HG03066 (cell line): ENCODE results near the gene CCDC97.

Experiments
- ATAC-seq: cut with Tn5 transposase; IDR thresholded peaks from one replicate; pipeline ENCODE4 v1.9.1; 2021; ENCODE audit warnings: low read depth; ENCODE audit not compliant: unreplicated experiment

Gene CCDC97

DNA sequence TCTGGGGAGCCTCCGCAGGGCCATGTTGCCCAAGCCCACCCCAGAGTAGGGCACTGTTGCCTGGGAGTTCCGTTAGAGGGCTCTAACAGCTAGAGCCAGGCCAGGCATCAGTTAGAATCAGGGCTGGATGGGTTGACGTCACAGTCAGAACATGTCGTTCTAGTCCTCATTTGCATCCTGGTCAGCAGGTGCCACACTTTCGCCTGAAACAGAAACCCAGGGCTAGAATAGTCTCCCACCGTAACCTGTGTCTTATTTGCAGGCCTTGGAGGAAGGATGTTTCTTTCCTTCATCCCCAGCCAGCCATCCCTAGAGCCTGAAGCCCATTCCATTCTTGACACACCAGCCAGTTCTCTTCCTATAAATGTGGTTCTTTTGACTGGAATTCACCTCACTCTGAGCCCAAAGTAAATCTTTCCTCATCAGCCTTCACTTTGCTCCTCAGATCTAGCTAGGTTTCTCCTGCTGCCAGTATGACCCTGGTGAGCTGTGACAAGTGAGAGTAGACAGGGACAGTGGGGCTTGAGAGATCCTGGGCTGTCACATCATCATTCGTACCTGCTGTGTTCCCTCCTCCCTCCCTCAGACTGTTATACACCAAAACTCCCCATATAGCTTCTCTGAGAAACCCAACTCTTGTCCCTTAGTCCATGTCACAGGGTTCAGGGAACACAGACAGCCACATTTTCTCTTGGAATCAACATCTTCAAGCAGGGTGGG is 12.2 kb upstream of the CCDC97 start:
- peak; percentile 87 for ATAC-seq

DNA sequence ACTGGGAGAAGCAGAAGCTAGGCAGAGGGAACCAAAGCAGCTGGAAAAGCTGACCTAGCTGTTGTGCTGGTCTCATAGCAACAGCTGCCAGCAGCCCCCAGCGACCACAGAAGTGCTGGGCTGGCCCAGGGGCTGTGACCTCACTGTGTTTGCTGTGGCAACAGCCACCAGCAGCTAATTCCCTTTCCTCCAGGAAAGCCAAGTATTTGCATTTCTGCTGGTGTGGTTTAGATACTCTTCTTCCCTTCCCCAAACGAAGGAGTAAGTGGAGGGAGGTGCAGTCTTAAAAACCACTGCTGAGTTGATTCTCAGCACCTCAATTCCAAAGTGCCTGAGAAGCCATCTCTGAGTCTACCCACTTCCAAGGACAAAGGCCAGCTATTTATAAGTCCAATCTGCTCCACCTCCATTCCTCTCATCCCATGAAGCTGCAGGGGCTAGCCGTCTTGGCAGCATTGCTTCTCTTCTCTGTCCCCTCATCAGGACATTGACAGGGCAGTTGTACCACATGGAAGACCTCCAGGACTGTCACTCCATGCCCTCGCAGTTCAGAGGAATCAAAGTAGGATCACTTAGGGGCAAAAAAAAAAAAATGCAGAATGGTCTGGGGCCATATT is 11.5 kb upstream of the CCDC97 start:
- ATAC-seq: no peak

DNA sequence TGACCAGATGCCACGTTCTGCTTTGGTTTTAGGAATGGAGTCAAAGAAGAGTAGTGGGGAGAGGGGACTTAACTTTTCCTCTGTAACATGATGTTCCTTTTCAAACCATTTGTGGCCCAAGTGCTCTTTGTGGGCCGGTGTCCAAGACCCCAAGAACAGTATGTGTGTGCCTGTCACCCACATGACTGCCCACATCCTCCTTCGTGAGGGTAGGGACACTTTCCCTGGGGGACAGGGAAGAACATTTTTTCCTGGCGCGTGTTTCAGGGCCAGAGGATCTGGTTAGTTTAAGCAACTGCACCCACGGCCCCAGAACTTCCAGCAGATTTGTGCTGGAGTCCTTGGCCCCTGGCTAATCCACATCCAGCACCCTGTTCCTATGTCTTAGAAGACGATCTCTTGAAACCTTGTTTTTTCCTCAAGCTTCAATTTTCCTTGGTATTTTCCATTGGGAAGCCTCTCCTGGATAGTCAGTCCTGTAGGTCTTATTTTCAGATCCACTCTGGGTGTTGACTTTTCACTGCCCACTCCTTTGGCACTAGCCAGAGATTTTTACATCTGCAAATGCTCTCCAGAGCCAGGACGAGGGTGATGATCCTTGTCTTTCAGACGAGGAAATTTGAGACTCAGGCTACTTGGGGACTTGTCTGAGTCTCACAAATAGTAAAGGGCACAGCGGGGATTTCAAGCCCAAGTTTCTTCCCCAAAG is 10.8 kb upstream of the CCDC97 start:
- ATAC-seq: no peak

DNA sequence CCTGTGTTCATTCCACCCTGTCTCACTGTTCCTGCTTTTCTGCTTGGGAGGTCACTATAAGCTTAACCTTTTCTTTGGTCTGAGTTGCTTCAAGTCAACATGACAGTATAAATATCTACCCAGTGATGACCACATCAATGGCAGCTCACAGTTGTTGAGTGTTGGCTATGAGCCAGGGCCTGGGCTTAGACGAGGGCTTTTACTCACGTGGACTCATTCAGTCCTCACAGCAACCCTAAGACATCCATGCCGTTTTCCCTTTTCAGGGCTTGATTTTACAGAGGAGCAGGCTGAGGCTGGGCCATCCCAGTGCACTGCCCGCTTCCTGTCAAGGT is 10.2 kb upstream of the CCDC97 start:
- ATAC-seq: no peak

DNA sequence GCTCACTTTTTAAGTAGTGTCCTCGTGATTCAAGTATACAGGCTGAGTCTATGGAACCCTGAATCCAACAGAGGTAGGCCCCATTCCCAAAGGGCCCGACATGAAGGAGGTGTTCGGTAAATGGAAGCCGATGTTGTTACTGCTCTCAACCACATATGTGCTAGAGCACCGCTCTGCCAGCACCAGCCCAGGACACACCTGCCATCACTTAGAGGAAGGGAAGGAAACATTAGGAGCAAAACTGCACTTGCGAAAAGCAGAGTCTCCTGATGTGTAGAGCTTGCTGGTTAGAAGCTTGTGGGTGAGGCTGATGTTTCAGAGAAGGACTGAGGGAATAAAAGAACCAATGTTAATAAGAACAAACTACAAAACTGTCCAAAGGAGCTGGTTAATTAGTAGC is 9.4 kb upstream of the CCDC97 start:
- no peak for ATAC-seq

DNA sequence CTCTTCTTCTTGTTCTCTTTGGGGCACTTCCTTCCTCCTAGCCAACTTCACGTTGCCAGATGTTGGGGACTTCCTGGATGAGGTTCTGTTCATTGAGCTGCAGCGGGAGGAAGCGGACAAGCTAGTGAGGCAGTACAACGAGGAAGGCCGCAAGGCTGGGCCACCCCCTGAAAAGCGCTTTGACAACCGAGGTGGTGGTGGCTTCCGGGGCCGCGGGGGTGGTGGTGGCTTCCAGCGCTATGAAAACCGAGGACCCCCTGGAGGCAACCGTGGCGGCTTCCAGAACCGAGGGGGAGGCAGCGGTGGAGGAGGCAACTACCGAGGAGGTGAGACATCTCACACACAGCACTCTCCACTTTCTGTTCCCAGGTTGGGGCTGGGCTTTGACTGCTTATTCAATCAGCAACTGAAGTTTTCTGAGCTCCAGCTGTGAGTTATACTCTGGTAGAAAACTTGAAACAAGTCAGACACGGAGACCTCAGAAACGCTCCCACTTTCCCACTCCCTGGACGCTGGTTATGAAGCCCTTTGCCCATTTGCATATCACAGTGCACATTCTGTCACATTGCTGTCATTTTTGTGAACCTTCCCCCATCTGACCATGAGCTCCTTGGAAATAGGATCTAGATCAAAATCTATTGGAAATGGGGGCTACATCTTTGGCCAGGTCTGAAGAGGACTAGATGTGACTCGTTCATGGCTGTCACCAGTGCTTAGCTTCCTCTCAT is 7.2 kb upstream of the CCDC97 start:
- peak; percentile 39 for ATAC-seq

DNA sequence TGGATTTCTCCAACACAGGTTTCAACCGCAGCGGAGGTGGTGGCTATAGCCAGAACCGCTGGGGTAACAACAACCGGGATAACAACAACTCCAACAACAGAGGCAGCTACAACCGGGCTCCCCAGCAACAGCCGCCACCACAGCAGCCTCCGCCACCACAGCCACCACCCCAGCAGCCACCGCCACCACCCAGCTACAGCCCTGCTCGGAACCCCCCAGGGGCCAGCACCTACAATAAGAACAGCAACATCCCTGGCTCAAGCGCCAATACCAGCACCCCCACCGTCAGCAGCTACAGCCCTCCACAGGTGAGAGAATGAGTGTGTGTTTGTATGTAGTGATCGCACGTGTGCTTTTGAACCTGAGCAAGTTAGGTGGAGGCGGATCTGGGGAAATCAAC is 6.0 kb upstream of the CCDC97 start:
- no peak for ATAC-seq

DNA sequence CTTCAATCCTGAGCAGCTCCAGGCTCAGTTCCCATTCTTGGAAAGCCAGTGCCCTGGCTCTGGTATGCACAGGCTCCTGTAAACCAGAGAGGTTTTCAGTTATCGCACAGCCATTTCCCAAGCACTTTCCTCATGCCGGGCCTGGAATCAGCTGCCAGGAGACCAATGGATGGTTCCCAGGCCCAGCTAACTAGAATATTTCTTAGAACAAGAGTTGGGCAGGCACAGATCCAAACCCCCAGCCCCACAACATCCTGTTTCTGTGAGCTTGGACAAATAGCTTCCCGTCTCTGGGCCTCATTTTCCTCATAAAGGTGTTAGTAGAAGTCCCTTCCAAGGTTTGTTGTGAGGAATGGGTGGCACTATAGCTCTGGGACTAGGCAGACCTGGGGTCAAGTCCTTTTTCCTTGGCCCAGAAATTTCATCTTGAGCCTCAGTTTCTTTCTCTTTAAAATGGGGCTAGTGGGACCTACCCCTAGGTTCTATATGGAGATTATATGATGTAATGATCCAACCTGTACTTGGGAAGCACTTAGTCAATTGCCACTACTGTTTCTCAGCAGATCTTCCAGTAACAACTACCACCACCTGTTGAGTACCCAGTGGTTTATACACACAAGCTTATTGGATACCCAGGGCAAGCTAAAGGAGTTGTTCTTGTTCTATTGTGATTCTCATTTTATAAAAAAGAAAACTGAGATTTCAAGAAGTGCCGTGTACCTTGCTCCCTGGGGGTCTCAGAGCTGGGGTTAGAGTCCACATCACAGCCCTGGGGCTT is 5.1 kb upstream of the CCDC97 start:
- ATAC-seq: no peak

DNA sequence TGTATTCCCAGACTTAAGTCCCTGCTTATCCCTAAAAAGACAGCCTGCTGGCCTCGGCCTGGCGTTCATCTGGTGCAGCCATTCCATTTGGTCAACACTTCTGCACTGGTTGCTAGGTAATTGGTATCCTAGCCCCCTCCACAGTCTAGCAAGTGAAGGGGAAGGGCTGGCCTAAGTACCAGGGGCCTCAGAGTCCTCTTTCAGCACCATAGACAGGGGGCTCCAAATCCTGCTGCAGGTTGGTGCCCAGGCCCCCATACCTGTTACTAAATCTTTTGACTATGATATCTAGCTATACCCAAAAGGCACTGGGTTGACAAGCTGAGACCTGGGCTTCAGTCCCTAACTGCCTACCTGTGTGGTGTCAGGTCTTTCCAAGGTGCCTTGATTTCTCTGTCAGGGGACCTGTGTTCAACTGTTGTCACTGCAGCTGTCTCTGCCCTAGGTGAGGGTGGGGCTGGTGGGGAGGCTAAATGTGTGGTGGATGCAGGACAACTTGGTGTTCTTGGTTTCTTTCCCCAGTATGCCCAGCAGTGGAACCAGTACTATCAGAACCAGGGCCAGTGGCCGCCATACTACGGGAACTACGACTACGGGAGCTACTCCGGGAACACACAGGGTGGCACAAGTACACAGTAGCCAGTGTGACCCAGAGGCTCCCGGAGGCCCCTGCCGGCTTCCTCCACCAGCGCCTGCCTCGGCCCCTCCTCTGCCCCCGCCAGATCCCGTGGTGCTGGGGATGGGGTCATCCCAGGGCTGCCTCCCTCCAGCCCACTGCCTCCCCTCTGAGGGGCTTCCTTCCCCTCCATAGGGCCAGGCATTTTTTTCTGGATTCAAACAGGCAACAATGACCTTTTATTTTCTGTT is 3.8 kb upstream of the CCDC97 start:
- no peak for ATAC-seq

DNA sequence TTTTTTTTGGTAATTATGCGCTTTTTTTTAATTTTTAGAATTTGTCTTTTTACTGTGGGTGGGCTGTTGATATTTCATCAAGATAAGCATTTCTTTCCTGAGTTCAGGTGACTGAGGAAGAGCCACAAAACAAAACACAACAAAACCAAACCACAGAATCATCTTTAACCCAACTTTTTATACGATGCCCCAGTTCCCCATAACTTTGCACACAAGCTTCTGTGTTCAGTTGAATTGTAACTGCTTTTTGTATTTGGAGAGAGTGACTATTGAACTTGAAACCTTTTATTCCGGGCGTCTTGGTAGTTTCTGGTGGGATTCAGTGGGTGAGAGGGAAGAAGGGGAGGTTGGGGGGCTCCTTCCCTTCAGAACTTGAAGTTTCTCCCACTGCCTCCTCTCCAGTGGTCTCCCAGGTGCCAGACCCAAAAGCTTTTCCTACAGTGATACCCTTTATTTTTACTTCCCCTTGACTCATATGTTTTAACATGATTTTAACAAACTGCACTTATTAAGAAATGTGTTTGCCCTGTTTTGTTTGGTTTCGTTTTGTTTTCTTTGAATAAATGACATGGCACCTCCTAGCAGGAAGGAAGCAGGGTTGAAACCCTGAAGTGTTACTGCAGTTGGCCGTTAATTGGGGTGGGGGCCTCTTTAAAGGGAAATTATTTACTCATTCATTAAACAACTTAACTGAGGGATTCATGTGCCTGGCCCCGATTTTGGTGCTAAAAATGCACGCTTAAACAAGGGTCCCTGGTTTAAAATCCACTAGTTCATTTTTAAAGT is 2.7 kb upstream of the CCDC97 start:
- no peak for ATAC-seq

DNA sequence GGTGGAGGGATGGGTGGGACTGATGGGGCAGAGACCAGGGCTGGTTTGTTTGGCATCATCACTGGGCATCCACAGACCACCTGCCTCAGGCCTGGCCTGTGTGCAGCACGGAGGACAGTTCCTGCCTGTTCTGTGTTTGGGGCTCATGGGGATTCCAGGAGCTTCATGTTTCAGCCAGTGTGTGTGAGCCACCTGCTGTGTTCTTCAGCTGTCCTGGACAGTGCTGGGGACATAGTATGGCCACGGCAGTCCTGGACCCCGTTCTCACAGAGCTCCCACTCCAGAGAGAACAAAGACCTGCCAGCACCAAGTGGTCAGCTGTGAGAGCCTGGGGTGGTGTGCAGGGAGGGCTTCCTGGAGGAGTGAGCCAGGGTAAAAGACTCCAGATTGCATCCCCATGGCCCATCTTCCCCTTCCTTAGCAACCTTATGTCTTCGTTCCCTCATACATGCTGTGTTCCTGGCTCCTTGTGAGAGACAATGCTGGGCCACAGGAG is 2.0 kb upstream of the CCDC97 start:
- no peak for ATAC-seq

DNA sequence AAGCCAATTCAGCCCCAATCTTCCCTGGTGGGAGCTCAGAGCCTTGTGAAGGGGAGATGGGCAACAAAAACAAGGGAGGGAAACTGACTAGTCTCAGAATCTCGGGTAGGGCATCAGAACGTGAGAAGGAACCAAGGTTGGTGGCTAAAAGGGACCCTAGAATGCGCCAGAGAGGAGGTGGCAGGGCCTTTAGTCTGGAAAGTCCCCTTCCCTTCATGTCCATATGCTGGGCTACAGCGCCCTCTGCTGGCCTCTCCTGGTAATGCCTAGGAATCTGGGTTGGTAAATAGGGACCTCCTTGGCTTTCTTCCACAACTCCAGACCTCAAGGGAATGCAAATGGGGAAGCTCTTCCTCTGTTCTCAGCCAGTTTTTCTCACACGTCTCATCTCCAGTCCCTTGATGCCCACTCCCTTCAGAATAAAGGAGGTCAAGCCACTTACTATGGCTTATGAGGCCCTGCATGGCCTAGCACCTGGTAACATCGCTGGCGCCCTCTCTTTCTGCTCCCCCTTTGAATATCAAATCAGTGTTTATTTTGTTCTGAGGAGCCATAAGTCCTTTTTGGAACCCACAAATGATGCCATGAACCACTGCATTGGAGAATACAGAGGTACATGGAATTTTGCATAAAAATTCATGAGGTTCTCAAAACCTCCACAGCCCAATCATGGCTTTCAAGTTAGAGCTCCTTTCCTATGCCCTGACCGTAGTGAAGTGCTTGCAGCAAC is 1.4 kb upstream of the CCDC97 start:
- ATAC-seq: no peak

DNA sequence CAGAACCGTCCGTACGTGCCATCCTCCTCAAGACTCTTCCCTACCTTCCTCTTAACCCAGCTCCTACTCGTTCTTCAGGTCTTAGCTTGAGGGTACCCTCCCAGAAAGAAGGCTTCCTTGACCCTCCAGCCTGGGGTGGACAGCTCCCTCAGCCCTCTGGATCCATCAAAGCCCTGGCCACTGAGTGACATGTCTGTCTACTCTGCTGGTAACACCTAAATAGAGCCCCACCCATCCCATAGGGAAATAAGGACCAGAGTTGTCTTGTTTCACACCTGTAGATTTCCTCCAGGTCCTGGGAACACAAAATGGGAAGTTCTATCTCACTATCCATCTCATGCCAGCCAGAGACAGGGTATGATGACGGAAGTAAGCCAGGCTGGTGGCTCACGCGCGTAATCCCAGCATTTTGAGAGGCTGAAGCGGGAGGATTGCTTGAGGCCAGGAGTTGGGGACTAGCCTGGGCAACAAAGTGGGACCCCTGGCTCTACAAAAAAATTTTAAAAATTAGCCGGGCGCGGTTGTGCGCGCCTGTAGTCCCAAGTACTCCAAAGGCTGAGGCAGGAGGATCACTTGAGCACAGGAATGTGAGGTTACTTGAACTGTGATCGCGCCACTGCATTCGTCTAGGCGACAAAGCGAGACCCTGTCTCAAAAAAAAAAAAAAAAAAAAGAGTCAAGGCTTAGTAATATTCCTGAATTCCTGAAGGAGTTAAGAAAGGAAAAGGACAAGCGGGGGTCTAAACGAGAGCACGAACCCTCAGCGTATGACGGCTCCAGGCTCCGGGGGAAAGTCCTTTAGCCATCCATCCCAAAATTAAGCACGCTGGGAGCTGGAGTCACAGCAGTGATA is 566 bp upstream of the CCDC97 start:
- no peak for ATAC-seq

DNA sequence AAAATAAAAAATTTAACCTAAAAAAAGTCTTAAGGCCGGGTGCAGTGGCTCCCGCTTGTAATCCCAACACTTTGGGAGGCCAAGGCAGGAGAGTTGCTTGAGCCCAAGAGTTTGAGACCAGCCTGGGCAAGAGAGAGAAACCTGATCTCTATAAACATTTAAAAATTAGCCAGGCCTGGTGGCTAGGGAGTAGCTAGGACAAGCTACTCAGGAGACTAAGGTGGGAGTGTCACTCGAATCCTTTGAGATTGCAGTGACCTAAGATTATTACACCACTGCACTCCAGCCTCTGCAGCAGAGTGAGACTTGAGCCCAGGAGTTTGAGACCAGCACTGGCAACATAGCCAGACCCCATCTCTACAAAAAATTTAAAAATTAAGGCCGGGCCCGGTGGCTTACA is 1.1 kb downstream of the CCDC97 start:
- no peak for ATAC-seq

DNA sequence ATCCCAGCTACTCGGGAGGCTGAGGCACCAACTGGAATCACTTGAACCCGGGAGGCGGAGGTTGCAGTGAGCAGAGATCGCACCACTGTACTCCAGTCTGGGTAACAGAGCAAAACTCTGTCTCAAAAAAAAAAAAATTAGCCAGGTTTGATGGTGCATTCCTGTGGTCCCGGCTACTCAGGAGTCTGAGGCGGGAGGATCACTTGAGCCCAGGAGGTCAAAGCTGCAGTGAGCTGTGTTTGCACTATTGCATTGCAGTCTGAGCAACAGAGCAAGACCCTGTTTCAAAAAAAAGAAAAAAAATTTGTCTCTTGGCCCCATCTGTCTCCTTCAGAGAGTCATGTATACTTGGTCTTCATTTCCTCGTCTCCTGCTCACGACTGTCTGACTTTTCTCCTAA is 1.6 kb downstream of the CCDC97 start:
- ATAC-seq: no peak

DNA sequence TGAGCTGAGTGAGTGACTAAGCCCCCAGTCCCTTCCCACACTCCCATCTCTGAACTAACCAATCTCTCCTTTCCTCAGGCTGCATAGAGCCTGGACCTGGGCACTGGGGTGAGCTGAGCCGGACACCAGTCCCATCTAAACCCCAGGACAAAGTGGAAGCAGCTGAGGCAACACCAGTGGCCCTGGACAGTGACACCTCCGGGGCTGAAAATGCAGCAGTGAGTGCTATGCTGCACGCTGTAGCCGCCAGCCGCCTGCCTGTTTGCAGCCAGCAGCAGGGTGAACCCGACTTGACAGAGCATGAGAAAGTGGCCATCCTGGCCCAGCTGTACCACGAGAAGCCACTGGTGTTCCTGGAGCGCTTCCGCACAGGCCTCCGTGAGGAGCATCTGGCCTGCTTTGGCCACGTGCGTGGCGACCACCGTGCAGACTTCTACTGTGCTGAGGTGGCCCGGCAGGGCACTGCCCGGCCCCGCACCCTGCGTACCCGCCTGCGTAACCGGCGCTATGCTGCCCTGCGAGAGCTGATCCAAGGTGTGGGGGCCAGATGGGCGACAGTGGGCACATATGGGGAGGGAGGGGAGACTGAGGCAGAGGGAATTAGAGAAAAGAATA is 6.4 kb downstream of the CCDC97 start:
- no peak for ATAC-seq
